ENCODE measurements around the gene GNB1.

Gene GNB1

DNA sequence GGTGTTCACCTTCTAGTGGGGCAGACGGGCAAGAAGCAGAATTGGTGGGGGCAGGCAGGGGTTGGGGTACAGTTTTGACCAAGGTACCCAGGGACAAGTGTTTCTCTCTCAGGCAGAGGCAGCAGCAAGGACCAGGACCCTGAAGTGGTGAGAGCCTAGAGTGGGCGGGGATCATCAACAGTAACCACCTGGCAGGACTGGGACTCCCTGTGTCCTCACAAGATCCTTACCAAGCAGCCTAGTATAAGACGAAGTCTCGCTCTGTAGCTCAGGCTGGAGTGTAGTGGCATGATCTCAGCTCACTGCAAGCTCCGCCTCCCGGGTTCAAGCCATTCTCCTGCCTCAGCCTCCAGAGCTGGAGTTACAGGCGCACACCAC, 109.4 kb downstream of the GNB1 start:
- ATAC-seq (no peak), DNase-seq (no peak)

DNA sequence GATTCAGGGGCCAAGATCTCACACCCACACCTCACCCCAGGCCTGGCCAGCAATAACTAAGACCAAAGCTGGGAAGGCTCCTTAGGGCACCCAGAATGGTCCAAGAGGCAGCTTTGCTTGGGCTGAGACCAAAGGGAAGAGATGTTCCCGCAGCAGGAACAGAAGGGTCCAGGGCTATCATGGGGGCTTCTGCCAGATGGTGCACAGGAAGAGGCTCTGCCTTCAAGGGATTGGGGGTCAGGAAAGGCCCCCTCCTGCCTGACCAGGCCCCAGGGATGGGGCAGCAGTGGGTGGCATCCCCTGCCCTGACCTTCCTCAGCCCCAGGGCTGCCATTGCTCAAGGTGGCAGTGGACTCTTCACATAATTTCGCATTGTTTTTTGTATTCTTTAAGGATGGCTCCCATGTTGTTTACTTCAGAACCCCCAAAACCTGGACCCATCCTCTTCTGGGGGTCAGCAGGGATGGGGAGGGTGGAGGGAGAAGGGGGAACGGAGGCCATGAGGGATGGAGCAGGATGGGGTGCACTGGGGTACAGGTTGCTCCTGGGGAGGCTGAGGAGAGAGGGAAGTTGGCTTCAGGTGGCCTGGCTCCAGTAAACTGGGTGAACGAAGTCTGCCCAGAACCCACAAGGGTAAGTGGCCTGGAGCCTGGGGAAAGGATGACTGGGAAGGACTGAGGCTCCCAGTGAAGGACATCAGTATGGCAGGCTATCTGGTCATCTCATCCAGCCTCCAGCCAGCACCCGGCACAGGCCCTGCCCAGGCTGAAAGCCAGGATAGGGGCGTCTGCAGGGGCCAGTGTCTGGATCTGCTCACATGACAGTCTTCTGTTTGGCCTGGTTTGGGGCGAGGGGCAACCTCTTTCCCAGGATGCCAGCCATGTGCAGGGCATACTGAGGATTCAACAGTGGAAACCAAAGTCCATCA, 110.0 kb downstream of the GNB1 start:
- no peak for DNase-seq
- ATAC-seq, result no peak

DNA sequence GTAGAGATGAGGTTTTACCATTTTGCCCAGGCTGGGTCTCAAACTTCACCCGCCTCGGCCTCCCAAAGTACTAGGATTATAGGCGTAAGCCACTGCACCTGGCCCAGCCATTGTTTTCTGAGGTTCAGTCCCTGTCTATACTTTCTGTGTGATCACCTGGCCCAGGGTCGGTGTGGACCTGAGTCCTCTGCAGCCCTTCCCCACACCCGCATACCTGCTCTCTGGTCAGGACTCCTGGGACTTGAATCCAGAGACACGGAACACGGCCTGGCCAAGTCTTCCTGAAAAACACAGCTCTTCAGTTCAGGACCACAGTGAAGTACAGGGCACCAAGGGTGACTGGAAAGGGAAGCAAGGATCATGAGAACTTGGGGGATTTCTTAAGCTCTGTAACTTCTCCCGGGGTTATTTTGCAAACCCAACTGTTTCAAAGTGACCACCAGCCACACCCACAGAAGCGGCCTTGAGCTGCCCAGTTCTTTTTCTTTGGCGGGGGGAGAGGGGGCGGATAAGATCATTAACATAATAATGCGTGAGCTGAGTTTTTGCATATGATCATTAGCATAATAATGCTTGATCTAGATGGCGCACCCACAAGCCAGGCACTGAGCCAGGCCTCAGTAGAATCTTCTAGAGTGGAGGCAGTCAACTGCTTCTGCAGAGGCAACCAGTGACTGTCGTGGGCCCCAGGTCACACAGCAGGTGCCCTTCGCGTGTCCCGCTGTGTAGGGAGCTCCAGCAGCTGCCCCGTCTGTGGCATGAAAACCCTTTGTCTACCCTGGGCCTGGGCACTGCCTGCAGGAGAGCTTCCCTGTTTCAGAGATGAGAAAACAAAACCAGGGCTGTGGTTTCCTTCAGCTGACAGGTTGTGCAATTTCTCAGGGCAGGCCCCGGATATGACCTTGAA, 110.9 kb downstream of the GNB1 start:
- DNase-seq (peak; percentile 65), ATAC-seq (peak; percentile 20)

DNA sequence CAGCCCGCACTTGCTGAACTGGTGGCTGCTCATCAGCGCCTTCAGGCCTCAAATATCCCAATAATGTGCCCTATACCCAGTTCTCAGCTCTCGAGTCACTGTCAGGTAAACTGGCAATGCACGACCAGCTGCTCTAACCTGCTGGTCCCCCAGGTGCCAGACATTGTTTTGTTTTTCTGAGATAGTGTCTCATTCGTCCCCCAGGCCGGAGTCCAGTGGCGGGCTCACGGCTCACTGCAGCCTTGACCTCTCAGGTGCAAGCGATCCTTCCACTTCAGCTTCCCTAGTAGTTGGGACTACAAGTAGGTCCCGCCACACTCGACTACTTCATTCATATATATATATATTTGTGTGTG, 111.6 kb downstream of the GNB1 start:
- DNase-seq (no peak), ATAC-seq (no peak)

DNA sequence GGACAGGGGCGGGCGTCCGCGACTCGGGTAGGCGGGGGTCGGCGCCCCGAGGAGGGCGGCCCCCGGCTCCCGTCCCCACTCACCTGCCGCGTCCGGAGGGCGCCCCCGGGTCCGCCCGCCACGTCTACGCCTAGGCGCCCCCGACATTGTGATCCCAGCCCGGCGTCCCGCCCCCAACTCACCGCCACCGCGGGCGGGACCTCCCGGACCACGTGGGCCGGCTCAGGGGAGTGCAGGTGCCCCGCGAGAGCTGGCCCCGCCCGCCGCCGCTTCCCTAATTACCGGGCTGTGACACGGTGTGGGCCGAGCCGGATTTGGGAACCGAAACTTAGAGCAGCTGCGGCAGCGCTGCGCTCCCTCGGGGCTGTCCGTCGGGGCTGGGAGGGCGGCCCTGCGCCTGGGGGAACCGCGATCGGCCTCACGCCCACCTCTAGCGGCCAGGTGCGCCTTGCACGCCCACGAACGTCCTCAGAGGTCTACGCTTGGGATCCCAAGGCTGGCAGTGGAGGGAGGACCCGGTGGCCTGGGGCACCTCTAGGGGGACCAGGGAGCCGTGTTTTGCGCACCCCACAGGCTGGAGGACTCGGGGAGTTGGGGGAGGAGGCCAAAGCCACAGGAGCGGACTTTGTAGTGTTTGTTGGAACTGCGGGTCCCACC, 112.1 kb downstream of the GNB1 start:
- peak; percentile 87 for DNase-seq
- ATAC-seq, result peak; percentile 75

DNA sequence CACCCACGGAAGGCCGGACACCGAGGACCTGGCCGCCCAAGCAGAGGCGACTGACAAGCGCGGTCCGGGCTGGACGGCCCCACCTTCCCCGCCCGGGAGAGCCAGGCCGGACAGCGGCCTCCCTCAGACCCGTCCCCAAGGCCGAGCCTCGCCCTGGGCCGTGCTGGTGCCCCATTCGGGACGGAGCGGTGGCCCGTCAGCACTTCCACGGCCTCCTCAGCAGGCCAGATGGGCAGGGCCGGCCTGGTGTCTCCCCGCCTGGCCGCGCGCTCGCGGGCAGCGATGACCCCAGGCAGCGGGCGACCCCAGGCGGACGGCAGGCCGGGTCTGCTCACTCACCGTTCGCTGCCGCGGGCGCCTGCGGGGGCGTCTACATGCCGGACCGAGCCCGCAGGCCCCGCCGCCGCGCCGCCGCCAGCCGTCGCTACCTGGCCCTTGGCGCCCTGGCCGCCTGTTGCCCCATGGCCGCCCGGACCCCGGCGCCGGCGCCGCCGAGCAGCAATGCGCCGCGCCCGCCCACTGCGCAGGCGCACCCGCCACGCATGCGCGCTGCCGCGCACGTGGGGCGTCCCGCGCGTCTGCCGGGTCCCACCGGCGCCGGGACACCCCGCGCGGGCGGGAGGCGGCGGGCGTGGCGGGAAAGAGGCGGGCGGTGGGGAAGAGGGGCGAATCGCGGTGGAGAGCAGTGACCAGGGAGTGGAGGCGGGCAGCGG, 112.8 kb downstream of the GNB1 start, which contains the start of gene NADK:
TSS of gene NADK (minus strand) at position 521 of the 713 bp plus-strand sequence. CDS start 13,064 bp downstream, outside the sequence.
- DNase-seq, result peak; percentile 81
- peak; percentile 45 for ATAC-seq

DNA sequence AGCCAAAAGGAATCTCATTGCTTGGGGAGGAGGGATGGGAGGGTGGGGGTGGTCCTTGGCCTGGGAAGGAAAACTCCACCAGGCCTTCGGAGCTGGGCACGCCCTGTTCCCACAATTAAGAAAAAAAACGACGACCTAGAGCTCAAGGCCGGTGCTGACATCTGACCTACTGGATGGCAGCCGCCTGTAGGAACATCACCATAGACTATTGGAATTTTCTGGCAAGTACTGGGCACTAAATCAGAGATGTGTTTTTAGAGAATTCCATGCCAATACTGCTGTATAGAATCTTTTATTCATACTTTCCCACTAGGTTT, 113.3 kb downstream of the GNB1 start:
- ATAC-seq (no peak), DNase-seq (no peak)

DNA sequence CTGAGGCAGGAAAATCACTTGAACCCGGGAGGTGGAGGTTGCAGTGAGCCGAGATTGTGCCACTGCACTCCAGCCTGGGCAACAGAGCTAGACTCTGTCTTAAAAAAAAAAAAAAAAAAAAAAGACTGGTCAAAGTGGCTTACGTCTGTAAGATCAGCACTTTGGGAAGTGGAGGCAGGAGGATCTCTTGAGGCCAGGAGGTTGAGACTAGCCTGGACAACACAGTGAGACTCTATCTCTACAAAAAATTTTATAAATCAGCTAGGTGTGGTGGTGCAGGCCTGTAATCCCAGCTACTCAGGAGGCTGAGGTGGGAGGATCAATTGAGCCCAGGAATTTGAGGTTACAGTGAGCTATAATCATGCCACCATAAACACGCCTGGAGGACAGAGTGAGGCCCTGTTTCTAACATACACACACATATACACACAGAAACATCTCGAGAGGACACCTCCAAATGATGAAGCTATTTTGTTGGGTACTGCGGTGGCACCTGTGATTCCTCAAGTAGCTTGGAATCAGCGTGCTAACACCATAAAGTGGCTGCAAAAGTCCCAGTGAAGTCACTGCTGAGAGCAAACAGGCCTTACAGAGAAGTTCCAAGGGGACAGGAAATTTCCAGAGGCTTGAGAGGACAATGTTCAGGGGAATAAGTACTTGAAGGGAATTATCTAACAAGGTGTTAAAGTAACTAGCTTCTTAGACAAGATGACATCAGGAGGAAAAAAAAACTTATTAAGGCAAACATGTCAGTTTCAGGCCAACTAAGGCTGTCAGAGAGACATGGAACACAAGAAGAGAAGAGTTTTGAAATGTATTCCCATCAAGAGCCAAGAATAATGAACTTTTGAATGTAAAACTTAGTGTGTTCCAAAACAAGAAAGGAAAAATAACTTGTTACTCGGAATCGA, 114.0 kb downstream of the GNB1 start:
- no peak for ATAC-seq
- no peak for DNase-seq

DNA sequence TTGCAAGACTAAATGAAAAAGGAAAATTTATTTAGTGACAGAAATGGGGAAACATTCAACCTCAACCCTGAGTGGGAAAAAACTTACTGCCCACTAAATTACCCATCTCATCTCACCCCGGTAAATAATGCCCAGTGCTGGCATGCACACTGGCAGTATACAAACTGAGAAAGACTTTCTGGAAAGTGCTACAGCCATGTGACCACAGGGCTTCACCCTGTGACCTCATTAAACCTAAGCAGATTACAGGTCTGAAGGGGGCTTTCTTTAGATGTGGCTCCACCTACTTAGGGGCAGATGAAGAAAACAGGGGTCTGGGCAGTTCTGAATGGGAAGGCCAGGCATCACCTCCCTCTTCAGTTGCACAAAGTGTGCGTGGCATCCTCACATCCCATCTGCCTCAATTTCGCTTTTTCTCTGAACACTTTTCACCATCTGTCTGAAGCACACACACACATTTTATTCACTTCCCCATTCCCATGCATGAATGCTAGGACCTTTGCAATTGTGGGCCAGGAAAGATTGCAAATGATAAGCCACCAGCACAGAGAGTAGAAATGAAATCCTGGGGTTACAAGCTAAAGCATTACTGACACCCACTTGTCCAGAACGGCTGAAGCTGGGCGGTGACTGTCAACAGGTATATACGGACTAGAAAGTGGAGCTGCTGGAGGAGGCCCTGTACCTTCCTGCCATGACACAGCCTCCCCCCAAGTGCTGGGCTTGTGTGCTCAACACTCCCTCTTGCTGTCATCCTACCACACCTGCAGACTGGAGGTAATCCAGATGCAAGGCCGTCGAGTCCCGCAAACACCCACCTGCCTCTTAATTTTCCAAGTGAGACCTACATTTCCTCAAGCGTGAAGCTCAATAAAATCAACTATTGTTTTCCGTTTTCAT, 115.3 kb downstream of the GNB1 start:
- DNase-seq, result no peak
- ATAC-seq, result no peak

DNA sequence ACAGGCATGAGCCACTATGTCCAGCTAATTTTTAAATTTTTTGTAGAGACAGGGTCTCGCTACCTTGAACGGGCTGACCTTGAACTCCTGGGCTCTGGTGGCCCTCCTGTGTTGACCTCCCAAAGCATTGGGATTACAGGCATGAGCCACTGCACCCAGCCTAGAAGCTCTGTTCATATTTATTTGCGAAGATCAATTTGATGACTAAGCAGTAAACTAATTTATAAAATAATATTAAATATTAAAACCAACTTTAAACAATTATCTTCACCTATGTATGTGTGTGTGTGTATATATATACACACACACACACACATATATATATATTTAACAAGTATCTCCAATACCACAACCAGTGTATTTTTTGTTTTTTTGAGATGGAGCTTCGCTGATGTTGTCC, 117.0 kb downstream of the GNB1 start:
- DNase-seq (no peak), ATAC-seq (no peak)

DNA sequence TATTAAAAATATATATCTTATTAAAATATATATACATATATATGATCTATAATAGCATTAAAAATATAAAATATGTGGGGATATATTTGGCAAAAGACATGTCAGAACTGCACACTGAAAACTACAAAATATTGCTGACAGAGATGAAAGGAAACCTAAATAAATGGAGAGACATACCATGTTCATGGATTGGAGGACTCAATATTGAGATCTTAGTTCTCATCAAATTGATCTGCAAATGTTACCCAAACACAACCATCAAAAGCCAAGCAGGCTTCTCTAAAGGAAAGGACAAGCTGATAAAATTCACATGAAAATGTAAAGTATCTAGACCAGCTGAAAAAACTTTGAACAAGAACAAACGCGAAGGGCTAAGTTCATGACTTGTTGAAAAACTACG, 119.8 kb downstream of the GNB1 start:
- no peak for DNase-seq
- no peak for ATAC-seq

DNA sequence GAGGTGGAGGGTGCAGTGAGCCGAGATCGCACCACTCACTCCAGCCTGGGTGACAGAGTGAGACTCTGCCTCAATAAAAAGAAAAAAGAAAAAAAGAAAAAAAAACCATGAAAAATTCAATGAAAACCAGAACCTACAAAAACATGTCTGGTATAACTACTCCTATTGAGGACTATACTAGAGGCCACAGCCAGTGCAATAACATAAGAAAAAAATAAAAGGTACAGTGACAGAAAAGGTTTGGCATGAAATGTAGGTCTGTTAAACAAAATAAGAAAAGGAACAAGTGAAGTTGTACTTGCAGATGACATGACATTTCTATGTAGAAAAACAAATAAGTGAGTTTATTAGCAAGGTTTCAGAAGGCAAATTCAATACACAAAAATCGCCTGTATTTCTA, 120.8 kb downstream of the GNB1 start:
- ATAC-seq (no peak), DNase-seq (no peak)

DNA sequence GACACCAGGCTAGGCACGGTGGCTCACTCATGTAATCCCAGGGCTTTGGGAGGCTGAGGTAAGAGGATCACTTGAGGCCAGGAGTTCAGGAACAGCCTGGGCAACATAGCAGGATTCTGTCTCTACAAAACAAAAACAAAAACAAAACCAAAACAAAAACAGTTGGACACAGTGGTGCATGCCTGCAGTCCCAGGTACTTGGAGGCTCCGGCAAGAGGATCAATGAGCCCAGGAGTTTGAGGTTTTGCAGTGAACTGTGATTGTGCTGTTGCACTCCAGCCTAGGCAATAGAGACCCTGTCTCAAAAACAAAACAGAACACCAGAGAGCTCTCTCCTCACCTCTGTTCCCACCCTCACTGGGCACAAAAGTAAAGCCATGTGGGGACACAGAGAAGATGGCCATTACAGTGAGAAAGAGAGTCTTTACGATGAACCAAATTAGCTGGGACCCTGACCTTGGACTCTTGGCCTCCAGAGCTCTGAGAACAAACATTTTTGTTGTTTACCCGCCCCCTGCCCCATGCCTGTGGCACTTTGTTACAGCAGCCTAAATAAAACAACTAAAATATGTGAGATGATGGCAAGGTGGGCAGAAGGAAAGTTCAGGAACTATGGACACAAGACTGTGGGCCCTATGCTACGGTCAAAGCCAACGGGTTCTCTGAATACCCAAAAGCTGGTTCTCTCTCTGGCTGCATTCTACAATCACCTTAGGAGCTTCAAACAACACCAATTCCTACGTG, 122.5 kb downstream of the GNB1 start:
- ATAC-seq, result no peak
- no peak for DNase-seq

DNA sequence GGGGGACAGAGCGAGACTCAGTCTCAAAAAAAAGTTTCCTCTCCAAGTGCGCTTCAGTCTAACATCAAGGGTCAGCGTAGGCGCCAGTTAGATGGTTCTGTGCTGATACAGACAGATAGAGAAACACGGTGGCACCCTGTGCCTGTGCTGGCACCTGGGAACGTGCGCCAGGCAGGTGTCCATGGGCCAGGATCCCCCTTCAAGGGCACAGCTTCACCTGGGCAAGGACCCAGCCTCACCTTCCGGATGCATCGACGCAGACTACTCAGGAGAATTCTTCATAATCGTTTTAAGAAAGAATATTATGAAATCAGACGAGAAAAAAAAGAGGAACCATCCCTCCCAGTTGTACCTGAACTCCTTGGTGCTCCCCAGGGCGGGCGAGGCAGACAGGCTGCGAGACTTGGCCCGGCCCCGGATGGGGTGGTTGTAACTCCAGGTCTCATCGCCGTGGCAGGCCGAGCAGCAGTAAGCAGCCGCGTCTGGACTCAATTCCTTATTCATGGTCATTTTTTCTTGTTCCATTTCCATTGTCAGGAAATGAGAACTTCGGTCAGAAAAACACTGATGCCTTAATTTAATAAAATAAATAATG, 125.9 kb downstream of the GNB1 start:
- DNase-seq, result no peak

DNA sequence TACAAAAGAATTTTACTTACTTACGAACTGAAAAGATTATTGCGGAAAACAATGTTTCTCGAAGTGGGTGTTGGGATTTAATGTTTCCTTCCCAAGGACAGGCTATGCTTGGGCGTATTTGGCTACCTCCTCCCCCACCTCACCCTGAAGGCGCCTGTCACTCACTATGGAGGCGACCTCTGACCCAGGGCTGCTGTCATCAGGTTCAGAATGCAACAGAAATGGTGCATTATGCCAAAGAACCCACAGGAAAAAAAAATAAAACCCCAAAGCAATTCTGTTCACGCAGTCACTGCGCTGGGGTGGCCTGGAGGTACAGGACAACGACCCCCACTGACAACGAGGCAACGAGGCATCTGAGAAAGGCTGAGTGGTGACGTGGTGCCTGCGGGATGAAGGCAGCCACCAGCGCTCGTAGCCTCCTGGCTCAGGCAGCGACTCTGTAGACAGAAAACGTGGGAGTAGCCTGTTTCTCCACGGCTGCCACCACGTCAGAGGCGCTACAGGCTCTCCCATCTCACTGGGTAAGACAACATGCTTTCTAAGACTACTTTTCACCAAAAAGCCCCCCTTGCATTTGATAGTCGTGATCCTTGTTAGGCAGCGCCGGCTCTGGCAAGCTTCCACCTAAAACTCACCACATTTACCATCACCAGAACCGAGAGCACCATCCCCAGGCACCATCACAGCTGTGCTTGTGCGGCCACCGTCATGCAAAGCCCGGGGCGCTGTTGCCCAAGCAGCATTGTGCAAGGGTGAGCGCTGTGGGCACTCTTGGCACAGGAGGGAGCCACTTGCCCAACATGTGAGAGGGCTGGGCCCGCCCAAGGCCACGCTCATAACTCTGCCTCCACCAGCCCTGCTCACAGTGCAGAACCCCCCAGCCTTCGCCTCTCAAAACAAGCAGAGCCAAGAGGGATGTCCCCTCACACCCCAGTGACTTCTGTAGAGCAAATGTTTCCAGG, 126.9 kb downstream of the GNB1 start:
- DNase-seq, result no peak
- peak; percentile 28 for ATAC-seq

More for the DNA sequence above, 125.9 kb downstream of the GNB1 start:
- no peak for ATAC-seq

DNA sequence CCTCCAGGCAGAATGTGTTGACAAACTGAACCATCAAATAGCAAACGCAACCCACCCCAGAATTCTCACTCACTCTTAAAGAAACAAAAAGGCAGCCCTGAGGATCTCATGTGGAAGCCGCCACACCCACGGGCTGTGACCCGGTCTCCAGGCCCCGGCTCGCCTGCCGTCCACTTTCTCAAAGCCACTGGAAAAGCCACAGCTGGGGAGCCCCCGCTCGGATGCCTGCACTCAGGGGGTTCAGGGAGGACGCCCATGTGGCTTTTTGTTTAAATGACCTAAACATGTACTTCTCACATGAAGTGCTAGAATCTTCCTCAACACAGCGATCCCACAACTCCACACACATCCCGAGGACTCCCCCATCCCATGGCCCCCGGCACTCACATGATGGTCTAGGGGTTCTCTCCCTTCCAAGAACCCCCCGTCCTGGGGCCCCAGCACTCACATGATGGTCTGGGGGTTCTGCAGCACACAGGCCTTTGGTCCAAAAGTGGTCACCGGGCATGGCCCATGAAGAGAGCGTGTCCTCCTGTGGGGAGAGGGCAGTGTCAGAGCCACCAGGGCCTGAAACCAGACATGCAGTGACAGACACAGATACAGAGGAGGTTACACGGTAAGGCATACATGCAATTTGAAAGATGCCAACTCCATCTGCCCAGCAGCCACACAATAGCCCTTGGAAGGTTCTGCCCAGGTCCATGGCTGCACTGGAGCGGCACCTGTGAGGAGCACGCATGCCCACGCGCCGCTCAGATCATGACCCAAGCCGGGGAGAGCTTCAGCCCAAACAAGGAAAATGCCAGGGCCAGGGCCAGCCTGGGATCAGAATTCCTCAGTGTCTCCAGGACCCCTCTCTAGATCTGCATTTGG, 129.1 kb downstream of the GNB1 start:
- DNase-seq (no peak), ATAC-seq (no peak)

DNA sequence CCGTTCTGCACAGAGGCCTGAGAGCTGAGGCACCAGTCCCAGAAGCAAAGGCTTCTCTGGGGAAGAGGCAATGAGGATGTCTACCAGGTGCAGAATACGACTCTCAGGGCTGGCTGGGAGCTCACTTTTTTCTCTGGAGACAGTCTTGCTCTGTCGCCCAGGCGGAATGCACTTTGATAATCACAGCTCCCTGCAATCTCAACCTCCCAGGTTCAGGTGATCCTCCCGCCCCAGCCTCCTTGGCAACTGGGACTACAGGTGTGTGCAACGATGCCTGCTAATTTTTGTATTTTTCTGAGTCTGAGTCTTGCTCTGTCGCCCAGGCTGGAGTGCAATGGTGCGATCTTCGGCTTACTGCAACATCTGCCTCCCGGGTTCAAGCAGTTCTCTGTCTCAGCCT, 130.2 kb downstream of the GNB1 start:
- DNase-seq (no peak), ATAC-seq (no peak)
